Esophagus muscularis mucosa (tissue), 3 donors: ENCODE results near the gene TTC12.

Source experiments
- CTCF ChIP-seq, 3 experiments: fragments of 200-600 bp in 2 of 3; fragments of 450-650 bp in 1 of 3; sonication (generic) in 2 of 3; IDR thresholded peaks; one replicate each; pipeline ENCODE4 v1.5.1; 2017 to 2019; ENCODE audit warnings: antibody characterized with exemption in 3 of 3, mild to moderate bottlenecking in 2 of 3, moderate library complexity in 1 of 3
- POLR2AphosphoS5 ChIP-seq, 2 donors: sonication (generic); formaldehyde crosslinking; IDR thresholded peaks; one replicate each; pipeline ENCODE4 v1.6.1; 2017; ENCODE audit warnings: antibody characterized with exemption in 2 of 2

- peak; percentile 87 to 95 (median 90) for TF ChIP-seq CTCF (IDR thresholded peaks at IDR 0.05)
- TF ChIP-seq POLR2AphosphoS5 (IDR thresholded peaks at IDR 0.05) = peak in 1 of 2 donors; percentile 15
These were observed 8.7 kb upstream of the TTC12 start for GRCh38 chr11:113305440-113306336.
